Fibroblast of lung (primary cell): ENCODE results near the gene DLGAP1. TPM values are rescaled to one million over a fixed set of nuclear protein-coding genes. Genes with fewer than 3 reads are reported as not detected.

Experiments
- DNase-seq, 2 donors: peaks; one replicate each; pipeline versions ENCODE4 v3.0.0 to v3.0.0-alpha.2; 2010; ENCODE audit warnings: low read depth in 2 of 2
- H2AFZ ChIP-seq: 2 replicates; pipeline ENCODE4 v1.5.1; 2012; ENCODE audit warnings: low read length, control low read depth, inconsistent platforms
- H3K27ac ChIP-seq: 2 replicates; pipeline ENCODE4 v1.5.1; 2011; ENCODE audit warnings: low read length, control low read depth; ENCODE audit not compliant: insufficient read depth
- H3K27me3 ChIP-seq: 2 replicates; pipeline ENCODE4 v1.5.1; 2011; ENCODE audit warnings: mild to moderate bottlenecking, low read length; ENCODE audit not compliant: control insufficient read depth, insufficient read depth
- H3K36me3 ChIP-seq: 2 replicates; pipeline ENCODE4 v1.5.1; 2011; ENCODE audit warnings: low read length; ENCODE audit not compliant: control insufficient read depth, insufficient read depth
- H3K4me1 ChIP-seq: 2 replicates; pipeline ENCODE4 v1.5.1; 2011; ENCODE audit warnings: low read length; ENCODE audit not compliant: control insufficient read depth, insufficient read depth; ENCODE audit errors: extremely low read depth
- H3K4me2 ChIP-seq: 2 replicates; pipeline ENCODE4 v1.5.1; 2011; ENCODE audit warnings: low read length, control low read depth; ENCODE audit not compliant: insufficient read depth; ENCODE audit errors: extremely low read depth
- H3K4me3 ChIP-seq, 4 experiments: fragments of 200-600 bp in 1 of 4; sonication (generic) in 1 of 4; replicated peaks in 1 of 4; 2 replicates each; pipeline ENCODE4 v1.5.1; 2011 to 2016; ENCODE audit warnings: low read length in 4 of 4, low read depth in 3 of 4, mild to moderate bottlenecking in 3 of 4, control low read depth in 2 of 4, inconsistent platforms in 1 of 4, mixed read lengths in 1 of 4; ENCODE audit not compliant: insufficient read depth in 1 of 4; ENCODE audit errors: control extremely low read depth in 1 of 4
- H3K79me2 ChIP-seq: 2 replicates; pipeline ENCODE4 v1.5.1; 2012; ENCODE audit warnings: mild to moderate bottlenecking, low read length, inconsistent platforms; ENCODE audit not compliant: control insufficient read depth, insufficient read depth
- H3K9ac ChIP-seq: 2 replicates; pipeline ENCODE4 v1.5.1; 2011; ENCODE audit warnings: mild to moderate bottlenecking, low read length, control low read depth; ENCODE audit not compliant: insufficient read depth
- H3K9me3 ChIP-seq: 2 replicates; pipeline ENCODE4 v1.5.1; 2012; ENCODE audit warnings: low read depth, low read length; ENCODE audit not compliant: control insufficient read depth, insufficient read depth
- H4K20me1 ChIP-seq: 2 replicates; pipeline ENCODE4 v1.5.1; 2011; ENCODE audit warnings: low read length; ENCODE audit not compliant: control insufficient read depth, insufficient read depth; ENCODE audit errors: extremely low read depth
- CTCF ChIP-seq, 2 donors: IDR thresholded peaks in 1 of 2; conservative IDR thresholded peaks in 1 of 2; 1 replicate in 1 of 2; 2 replicates in 1 of 2; pipeline ENCODE4 v1.5.1; 2011 to 2012; ENCODE audit warnings: low read length in 2 of 2, control low read depth in 1 of 2, inconsistent platforms in 1 of 2, low read depth in 1 of 2, mild to moderate bottlenecking in 1 of 2
- EZH2 ChIP-seq: IDR thresholded peaks from 2 replicates; pipeline ENCODE4 v1.5.1; 2012; ENCODE audit warnings: low read length, control low read depth, mild to moderate bottlenecking; ENCODE audit errors: missing control alignments
- polyA plus RNA-seq, 2 donors: library from polyadenylated mRNA; depleted of rRNA in 1 of 2; stranded (reverse) in 1 of 2; unstranded in 1 of 2; fragments of >200 nt; gene quantifications; 2 replicates each; pipeline ENCODE4 v1.2.1, GENCODE V29; 2011 to 2012; ENCODE audit warnings: missing spikeins in 1 of 2
- total RNA-seq: library from RNA; depleted of rRNA; stranded (reverse); fragments of >200 nt; gene quantifications from 2 replicates; pipeline ENCODE4 v1.2.1, GENCODE V29; 2014

DLGAP1 gene
- total and polyA plus RNA-seq, 2 donors (not counting 1 experiment from before 2014, with no cell fraction given), result 0.16 to 0.17 TPM

DNA sequence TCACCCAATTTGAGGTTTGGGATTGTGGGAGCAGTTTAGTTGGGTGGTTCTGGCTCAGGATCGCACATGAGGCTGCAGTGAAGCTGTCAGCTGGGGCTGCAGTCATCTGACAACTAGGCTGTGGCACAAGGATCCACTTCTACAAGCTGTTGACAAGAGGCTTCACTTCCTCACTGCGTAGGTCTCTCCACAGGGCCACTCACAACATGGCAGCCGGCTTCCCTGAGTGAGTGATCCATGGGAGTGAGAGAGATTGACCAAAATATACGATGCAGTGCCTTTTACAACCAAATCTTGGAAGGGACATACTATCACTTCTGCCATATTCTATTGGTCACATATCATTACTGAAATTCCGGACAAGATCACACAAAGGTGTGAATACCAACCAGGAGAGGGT is 187.5 kb downstream of the DLGAP1 start:
- H4K20me1 ChIP-seq, result no peaks in the 10 kb centered on the region
- TF ChIP-seq EZH2 (no peak), CTCF (conservative IDR thresholded peaks at IDR 0.05 in 1 of 2, IDR thresholded peaks at IDR 0.05 in 1 of 2; ENCODE audit: low read depth in 1 of 2, low read length in 2 of 2) (no peak)
- H3K4me2 ChIP-seq, result no peak overlapping the region
- no peaks in the 10 kb centered on the region for H3K27me3 ChIP-seq
- no peaks in the 10 kb centered on the region for H3K36me3 ChIP-seq
- H3K27ac ChIP-seq, result no peak overlapping the region
- no peak for DNase-seq
- H3K9me3 ChIP-seq, result no peaks in the 10 kb centered on the region
- no peak overlapping the region for H3K9ac ChIP-seq
- H3K4me1 ChIP-seq, result no peaks in the 10 kb centered on the region
- H2AFZ ChIP-seq, result no peak overlapping the region
- H3K79me2 ChIP-seq, result no peaks in the 10 kb centered on the region
- H3K4me3 ChIP-seq, result no peak overlapping the region

- H3K27me3 ChIP-seq, result no peaks in the 10 kb centered on the region
- H3K79me2 ChIP-seq, result no peaks in the 10 kb centered on the region
- H3K36me3 ChIP-seq, result no peaks in the 10 kb centered on the region
- no peaks in the 10 kb centered on the region for H3K9me3 ChIP-seq
- H3K4me3 ChIP-seq, result no peak overlapping the region
- TF ChIP-seq CTCF (conservative IDR thresholded peaks at IDR 0.05 in 1 of 2, IDR thresholded peaks at IDR 0.05 in 1 of 2; ENCODE audit: low read depth in 1 of 2, low read length in 2 of 2), result no peak
- TF ChIP-seq EZH2, result no peak
- no peaks in the 10 kb centered on the region for H4K20me1 ChIP-seq
- no peak overlapping the region for H3K9ac ChIP-seq
- no peak overlapping the region for H3K4me2 ChIP-seq
- no peak overlapping the region for H3K27ac ChIP-seq
- DNase-seq, result no peak
- no peak overlapping the region for H2AFZ ChIP-seq
- H3K4me1 ChIP-seq, result no peaks in the 10 kb centered on the region
Measured at GRCh38 chr18:4264347-4264791, 190.7 kb downstream of the DLGAP1 start.

DNA sequence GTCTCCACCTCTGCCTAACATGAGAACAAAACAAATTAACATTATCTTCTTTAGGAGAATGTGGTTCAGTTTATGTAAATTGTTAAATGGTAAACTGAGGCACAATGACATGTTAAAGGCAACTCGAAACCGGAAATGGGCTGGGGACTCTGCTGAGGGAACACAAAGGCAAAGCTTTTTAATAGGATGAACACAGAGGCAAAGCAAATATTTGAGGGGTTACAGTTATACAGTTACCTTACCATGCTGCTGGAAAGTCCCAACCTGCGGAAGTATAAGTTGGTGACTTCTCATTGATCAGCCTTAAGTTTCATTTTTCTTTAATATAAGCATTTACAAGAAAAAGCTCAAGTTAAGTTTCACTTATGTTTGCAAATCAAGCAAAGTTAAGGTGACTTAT is 195.0 kb downstream of the DLGAP1 start:
- Histone ChIP-seq H3K36me3 (no peaks in the 10 kb centered on the region), H3K4me2 (no peak overlapping the region), H2AFZ (no peak overlapping the region), H3K9ac (no peak overlapping the region), H3K9me3 (no peaks in the 10 kb centered on the region), H3K4me1 (no peaks in the 10 kb centered on the region), H4K20me1 (no peaks in the 10 kb centered on the region), H3K79me2 (no peaks in the 10 kb centered on the region), H3K27ac (no peak overlapping the region), H3K27me3 (no peaks in the 10 kb centered on the region), H3K4me3 (no peak overlapping the region)
- no peak for TF ChIP-seq CTCF (conservative IDR thresholded peaks at IDR 0.05 in 1 of 2, IDR thresholded peaks at IDR 0.05 in 1 of 2; ENCODE audit: low read depth in 1 of 2, low read length in 2 of 2)
- no peak for TF ChIP-seq EZH2
- no peak for DNase-seq
